ENCODE results near the gene TMEM14B. TPM values are rescaled to one million over a fixed set of nuclear protein-coding genes. Genes with fewer than 3 reads are reported as not detected.
"Not testable (repeated sequence)": the region's sequence is repeated elsewhere in the genome, so short reads cannot be mapped to it uniquely, and the experiment has no call there.

Gene TMEM14B
- total RNA-seq, 3 donors from 2014 or later: 48.9 to 61.2 (median 60.8) TPM

- Histone ChIP-seq H3K4me1 (ENCODE audit: low read depth) (peaks cover 13% of the 10 kb centered on the region), H3K9me3 (no peaks in the 10 kb centered on the region), H3K36me3 (ENCODE audit: low read depth) (no peaks in the 10 kb centered on the region), H3K4me3 (no peak overlapping the region)
- DNase-seq (no peak), ATAC-seq (no peak)
- intact Hi-C loops (cut with DNase I, micrococcal nuclease): no loop called here
- no peak for TF ChIP-seq CTCF (IDR thresholded peaks at IDR 0.05)
Measured at GRCh38 chr6:10725716-10726115, 21.9 kb upstream of the TMEM14B start.

GRCh38 chr6:10730254-10730653 is 17.4 kb upstream of the TMEM14B start:
- H3K36me3 ChIP-seq (ENCODE audit: low read depth): no peaks in the 10 kb centered on the region
- intact Hi-C loops (cut with DNase I, micrococcal nuclease): no loop called here
- DNase-seq (no peak), ATAC-seq (no peak)
- no peak overlapping the region for H3K4me3 ChIP-seq
- TF ChIP-seq CTCF (IDR thresholded peaks at IDR 0.05): no peak
- no peaks in the 10 kb centered on the region for H3K9me3 ChIP-seq
- no peaks in the 10 kb centered on the region for H3K4me1 ChIP-seq (ENCODE audit: low read depth)

- DNase-seq (no peak), ATAC-seq (no peak)
- intact Hi-C loops (cut with DNase I, micrococcal nuclease): no loop called here
- no peak for TF ChIP-seq CTCF (IDR thresholded peaks at IDR 0.05)
- no peaks in the 10 kb centered on the region for H3K36me3 ChIP-seq (ENCODE audit: low read depth)
- no peaks in the 10 kb centered on the region for H3K9me3 ChIP-seq
- no peaks in the 10 kb centered on the region for H3K4me1 ChIP-seq (ENCODE audit: low read depth)
- H3K4me3 ChIP-seq: no peak overlapping the region
Measured at GRCh38 chr6:10733151-10733715, 14.4 kb upstream of the TMEM14B start.

GRCh38 chr6:10733863-10734262 is 13.7 kb upstream of the TMEM14B start:
- H3K4me1 ChIP-seq (ENCODE audit: low read depth): no peaks in the 10 kb centered on the region
- intact Hi-C loops (cut with DNase I, micrococcal nuclease): no loop called here
- H3K36me3 ChIP-seq (ENCODE audit: low read depth): no peaks in the 10 kb centered on the region
- no peak overlapping the region for H3K4me3 ChIP-seq
- ATAC-seq (no peak), DNase-seq (no peak)
- no peak for TF ChIP-seq CTCF (IDR thresholded peaks at IDR 0.05)
- H3K9me3 ChIP-seq: no peaks in the 10 kb centered on the region

- no peak for ATAC-seq
- intact Hi-C loops (cut with DNase I, micrococcal nuclease): no loop called here
- Histone ChIP-seq H3K4me1 (ENCODE audit: low read depth) (no peaks in the 10 kb centered on the region), H3K36me3 (ENCODE audit: low read depth) (no peaks in the 10 kb centered on the region), H3K9me3 (no peaks in the 10 kb centered on the region), H3K4me3 (no peak overlapping the region)
- DNase-seq: no peak
- no peak for TF ChIP-seq CTCF (IDR thresholded peaks at IDR 0.05)
Measured at GRCh38 chr6:10736731-10737130, 10.9 kb upstream of the TMEM14B start.

- Histone ChIP-seq H3K9me3 (no peaks in the 10 kb centered on the region), H3K36me3 (ENCODE audit: low read depth) (no peaks in the 10 kb centered on the region), H3K4me3 (no peak overlapping the region), H3K4me1 (ENCODE audit: low read depth) (no peaks in the 10 kb centered on the region)
- DNase-seq (no peak), ATAC-seq (no peak)
- TF ChIP-seq CTCF (IDR thresholded peaks at IDR 0.05): no peak
- intact Hi-C loops (cut with DNase I, micrococcal nuclease): no loop called here
Measured at GRCh38 chr6:10740061-10740460, 7.5 kb upstream of the TMEM14B start.

- DNase-seq; H3K36me3 ChIP-seq (ENCODE audit: low read depth); intact Hi-C loops (cut with DNase I, micrococcal nuclease); H3K4me3 ChIP-seq; ATAC-seq; H3K9me3 ChIP-seq; H3K4me1 ChIP-seq (ENCODE audit: low read depth): not testable (repeated sequence)
Measured at GRCh38 chr6:10741643-10742042, 6.0 kb upstream of the TMEM14B start.

Measured in mucosa of descending colon (tissue), 3 donors.